NK-92 (cell line): ENCODE measurements around the gene ATP6V0A4.

Source experiments
- DNase-seq: peaks from one replicate; lab custom pipeline; 2025; ENCODE audit not compliant: unreplicated experiment; lab: John Stamatoyannopoulos, UW

The ATP6V0A4 gene

GRCh38 chr7:138663725-138664710 is 134.0 kb downstream of the ATP6V0A4 start:
- DNase-seq = no peak

- no peak for DNase-seq
Observed at GRCh38 chr7:138662991-138663320, 135.0 kb downstream of the ATP6V0A4 start.

GRCh38 chr7:138662076-138662990 is 135.7 kb downstream of the ATP6V0A4 start:
- no peak for DNase-seq

- no peak for DNase-seq
Observed at GRCh38 chr7:138661069-138661635, 136.8 kb downstream of the ATP6V0A4 start.

- DNase-seq = no peak
Observed at GRCh38 chr7:138658889-138659288, 139.1 kb downstream of the ATP6V0A4 start.

GRCh38 chr7:138657854-138658386 is 140.1 kb downstream of the ATP6V0A4 start:
- DNase-seq = no peak

- DNase-seq = no peak
Observed at GRCh38 chr7:138656952-138657351, 141.0 kb downstream of the ATP6V0A4 start.
